ENCODE data around the gene TDP2.
"Not testable (repeated sequence)": the region's sequence is repeated elsewhere in the genome, so short reads cannot be mapped to it uniquely, and the experiment has no call there.

Gene TDP2

GRCh38 chr6:24644377-24644776 is 22.3 kb downstream of the TDP2 start:
- no peak for DNase-seq (ENCODE audit: low spot score)

GRCh38 chr6:24643920-24644319 is 22.8 kb downstream of the TDP2 start:
- DNase-seq (ENCODE audit: low spot score): no peak

- DNase-seq (ENCODE audit: low spot score): no peak
These were observed 24.6 kb downstream of the TDP2 start for GRCh38 chr6:24642061-24642460.

GRCh38 chr6:24640631-24641030 is 26.1 kb downstream of the TDP2 start:
- not testable (repeated sequence) for DNase-seq (ENCODE audit: low spot score)

- DNase-seq (ENCODE audit: low spot score): no peak
These were observed 26.5 kb downstream of the TDP2 start for GRCh38 chr6:24640166-24640565.

GRCh38 chr6:24636681-24637080 is 30.0 kb downstream of the TDP2 start:
- DNase-seq (ENCODE audit: low spot score): no peak

DNA sequence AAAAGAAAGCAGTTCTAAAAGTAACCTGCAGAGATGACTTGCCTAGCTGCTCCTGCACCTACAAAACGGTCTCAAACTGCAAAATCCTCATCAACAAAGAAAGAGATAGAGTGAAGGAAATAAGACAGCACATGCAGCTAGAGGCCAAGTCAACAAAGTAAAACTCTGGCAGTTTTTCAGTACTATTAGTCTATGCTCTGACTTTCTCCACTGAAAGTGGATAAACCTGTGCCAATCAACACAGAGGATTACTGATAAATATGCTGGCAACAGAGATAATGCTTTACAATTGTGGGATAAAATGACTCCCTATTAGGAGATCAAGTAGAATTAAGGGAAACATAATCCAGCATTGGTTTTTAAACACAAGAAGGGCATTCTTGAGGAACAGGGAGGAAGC is 34.1 kb downstream of the TDP2 start:
- DNase-seq (ENCODE audit: low spot score): no peak

DNA sequence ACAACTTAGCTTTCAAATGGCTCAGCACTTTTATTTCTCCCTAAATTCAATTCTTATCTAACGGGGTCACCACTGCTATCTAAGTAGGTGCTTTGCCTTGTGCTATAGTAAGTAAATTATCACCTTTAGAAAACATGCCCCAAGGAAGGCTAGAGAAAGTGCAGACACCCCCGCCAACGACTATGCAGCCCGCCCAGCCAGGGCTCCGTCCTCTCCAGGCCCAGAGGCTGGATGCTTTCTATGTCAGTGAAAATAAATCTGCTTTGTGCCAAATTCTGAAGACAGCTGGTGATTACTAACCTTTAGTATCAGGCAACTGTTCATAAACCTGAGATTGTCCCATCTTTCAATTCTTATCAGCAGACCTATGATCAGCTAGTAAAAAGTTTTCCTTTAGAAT is 35.0 kb downstream of the TDP2 start:
- DNase-seq (ENCODE audit: low spot score): no peak

GRCh38 chr6:24630856-24631505 is 35.7 kb downstream of the TDP2 start:
- no peak for DNase-seq (ENCODE audit: low spot score)

- DNase-seq (ENCODE audit: low spot score): no peak
These were observed 44.9 kb downstream of the TDP2 start for GRCh38 chr6:24621626-24622289.

DNA sequence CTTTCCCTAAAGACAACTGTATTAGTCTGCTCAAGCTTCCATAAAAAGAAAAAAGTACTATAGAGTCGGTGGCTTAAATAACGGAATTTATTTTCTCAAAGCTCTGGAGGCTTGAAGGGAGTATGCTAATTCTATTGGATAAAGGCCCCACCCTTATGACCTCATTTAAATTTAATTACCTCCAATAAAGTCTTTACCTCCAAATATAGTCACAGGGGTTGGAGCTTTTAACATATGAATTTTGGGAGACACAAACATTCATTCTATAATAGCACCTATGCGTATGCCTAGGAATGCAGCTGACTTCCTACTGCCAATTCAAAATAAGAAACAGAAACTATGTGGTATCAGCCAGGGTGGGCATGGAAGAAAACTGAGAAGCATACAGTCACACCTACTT is 46.1 kb downstream of the TDP2 start:
- no peak for DNase-seq (ENCODE audit: low spot score)

DNA sequence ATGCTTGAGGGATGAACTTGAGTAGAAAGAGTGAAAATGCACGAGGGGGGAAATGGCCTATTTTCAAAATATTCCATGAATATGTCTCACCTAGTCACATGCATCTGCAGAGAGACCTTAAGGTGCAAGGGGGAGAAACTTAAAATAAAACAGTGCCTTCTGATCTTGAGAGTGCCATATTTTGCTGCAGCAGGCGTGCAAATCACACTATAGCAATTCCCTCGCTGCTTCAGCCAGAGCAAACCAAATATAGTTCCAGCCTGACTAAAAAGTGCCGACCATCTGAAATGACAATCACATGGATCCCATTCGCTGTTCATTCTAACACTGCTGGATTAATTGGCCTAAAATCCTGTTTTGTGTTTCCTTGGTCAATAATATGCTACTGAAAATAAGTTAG is 47.0 kb downstream of the TDP2 start:
- DNase-seq (ENCODE audit: low spot score): no peak

- no peak for DNase-seq (ENCODE audit: low spot score)
These were observed 52.1 kb downstream of the TDP2 start for GRCh38 chr6:24614648-24615047.

DNA sequence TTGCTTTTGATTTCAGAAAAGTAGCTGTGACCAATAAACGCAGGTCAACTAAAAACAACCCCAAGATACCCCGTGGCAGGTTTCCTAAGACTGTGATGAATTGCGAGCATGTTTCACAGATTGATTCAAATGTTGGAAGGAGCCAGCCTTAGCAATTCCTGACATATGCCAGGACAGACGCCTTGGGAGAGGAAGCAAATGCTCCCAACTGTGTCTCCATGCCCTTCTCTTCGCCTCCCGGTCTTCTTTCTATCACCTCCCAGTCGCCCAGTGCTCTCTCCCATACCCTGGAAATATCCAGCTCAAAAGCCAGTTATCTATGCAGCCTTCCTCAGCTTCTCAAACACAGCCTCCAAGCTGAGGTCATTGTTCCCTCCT is 52.7 kb downstream of the TDP2 start:
- DNase-seq (ENCODE audit: low spot score): no peak

- no peak for DNase-seq (ENCODE audit: low spot score)
These were observed 53.2 kb downstream of the TDP2 start for GRCh38 chr6:24613361-24614042.

- no peak for DNase-seq (ENCODE audit: low spot score)
These were observed 56.0 kb downstream of the TDP2 start for GRCh38 chr6:24610672-24611071.

DNA sequence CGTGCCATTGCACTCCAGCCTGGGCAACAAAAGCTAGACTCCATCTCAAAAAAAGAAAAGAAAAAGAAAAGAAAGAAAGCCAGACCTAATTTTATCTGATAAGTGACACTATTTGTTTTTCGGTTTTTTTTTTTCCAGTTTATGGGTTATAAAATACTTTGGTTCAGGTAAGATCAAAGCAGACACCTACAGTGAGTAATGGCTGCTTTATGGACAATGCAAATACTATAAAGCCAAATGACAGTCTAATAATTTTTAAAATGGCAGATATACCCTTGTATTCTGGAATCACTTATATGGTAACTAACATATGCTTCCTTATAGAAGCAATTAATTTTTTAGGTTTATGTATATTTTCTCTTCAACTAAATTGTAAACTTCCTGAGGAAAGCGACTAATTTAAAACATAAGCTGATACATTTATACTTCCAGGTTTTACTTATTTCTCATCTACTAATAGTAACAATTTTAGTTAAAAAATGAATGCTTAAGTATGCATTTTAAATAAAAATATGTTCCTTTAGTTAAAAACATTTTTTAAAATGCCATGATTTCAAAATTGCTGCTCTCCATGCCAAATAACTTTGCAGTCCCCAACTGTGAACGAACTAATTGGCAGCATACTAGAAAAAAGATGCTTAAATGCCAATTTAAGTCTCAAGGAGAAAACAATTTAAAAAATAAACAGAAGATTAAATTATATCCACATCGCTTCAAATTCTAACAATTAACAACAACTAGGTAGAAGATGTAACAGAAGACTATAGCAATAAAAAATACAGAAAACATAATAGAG is 59.2 kb downstream of the TDP2 start:
- DNase-seq (ENCODE audit: low spot score): no peak

DNA sequence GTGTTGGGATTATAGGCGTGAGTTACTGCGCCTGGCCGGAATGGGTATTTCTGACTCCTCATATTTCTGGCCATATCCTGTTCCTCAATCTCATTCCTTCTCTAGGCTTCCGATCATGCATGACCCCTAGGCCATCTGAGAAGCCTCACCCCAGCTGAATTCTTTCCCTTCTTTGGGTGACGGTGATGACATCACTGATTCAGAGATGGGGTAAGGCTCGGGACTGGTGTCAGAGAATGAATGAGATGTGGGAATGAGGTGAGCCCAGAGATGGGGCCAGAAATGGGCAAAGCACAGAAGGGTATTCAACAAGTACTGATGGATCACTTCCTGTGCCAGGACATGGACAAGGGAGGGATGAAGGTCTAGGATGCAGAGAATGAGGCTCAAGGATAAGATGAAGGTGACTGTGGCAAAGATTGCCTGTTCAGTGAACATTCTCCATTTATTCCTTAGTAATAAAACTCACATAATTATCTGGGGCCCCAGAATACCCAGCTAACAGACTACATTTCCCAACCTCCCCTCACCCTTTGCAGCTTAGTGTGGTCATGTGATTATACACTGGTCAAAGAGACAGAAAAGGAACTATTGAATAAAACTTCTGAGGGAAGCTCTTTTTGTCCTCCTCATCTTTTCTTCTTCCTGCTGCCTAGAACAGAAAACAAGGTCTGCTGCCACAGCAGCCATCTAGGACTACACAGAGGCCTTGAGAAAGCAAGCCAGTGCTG is 60.3 kb downstream of the TDP2 start:
- no peak for DNase-seq (ENCODE audit: low spot score)

DNA sequence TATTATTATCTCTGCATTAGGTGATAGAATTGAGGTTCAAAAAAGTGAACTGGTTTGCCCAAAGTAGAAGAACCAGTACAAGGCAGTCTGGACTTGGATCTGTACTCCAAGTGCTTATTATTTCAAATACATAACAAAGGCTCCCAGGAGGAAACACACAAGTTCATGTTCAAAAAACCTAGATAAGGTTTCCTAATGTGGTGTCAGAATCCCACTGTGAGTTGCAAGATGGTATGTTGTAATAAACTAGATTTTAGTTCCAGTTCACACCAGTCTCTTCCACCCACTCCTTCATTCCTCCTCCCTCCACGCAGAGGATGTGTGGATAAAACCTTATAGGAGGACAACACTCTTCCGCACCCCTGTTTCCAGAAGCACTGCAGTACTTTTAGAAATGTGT is 63.5 kb downstream of the TDP2 start:
- DNase-seq (ENCODE audit: low spot score): no peak

DNA sequence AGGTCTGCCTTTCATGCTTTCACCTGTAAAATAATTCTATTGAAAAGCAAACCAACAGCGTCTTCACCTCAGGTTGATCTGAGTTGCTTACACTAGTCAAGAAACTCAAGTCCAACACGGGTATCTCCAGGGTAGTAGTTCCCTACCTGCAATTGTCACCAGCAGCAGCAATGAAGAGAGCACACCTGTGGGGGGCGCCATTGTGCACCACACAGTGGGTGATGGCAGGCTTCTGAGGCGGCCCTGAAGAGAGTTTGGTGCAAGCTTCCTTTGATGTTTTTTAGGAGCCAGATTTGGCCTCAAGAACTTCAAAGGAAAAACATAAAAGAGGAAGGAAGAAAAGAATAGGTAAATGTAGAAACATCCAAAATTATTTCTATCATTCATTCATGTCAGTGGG is 65.8 kb downstream of the TDP2 start:
- DNase-seq (ENCODE audit: low spot score): no peak

Measured in hepatic stellate cell (primary cell).